SK-N-MC (cell line): ENCODE measurements around the gene OVOL3.

ENCODE experiments used
- EZH2 ChIP-seq: fragments of 200-600 bp; sonication (generic); IDR thresholded peaks from one replicate; pipeline ENCODE4 v1.6.1; 2017; ENCODE audit warnings: antibody characterized with exemption
- FOXP2 ChIP-seq: optimal IDR thresholded peaks from 2 replicates; pipeline ENCODE3; 2011; ENCODE audit warnings: mild to moderate bottlenecking, moderate library complexity; ENCODE audit not compliant: insufficient read depth; ENCODE audit errors: extremely low read length, control extremely low read depth

GRCh38 chr19:36106991-36107390, 4.0 kb upstream of the OVOL3 start:
- TF ChIP-seq EZH2 (no peak), FOXP2 (no peak)
